Kidney epithelial cell (primary cell): ENCODE measurements around the gene DOCK10. TPM values are rescaled to one million over a fixed set of nuclear protein-coding genes. Genes with fewer than 3 reads are reported as not detected.
A peak's percentile ranks its signal among the peaks of the same experiment; 100 is the strongest.

Source experiments
- DNase-seq: peaks from one replicate; pipeline ENCODE4 v3.0.0-alpha.2; 2010; ENCODE audit warnings: low read depth
- H3K27me3 ChIP-seq: 2 replicates; pipeline ENCODE4 v1.6.0; 2011; ENCODE audit warnings: low read length; ENCODE audit not compliant: control insufficient read depth, insufficient read depth
- H3K36me3 ChIP-seq: 2 replicates; pipeline ENCODE4 v1.5.1; 2011; ENCODE audit warnings: low read length; ENCODE audit not compliant: control insufficient read depth, insufficient read depth
- H3K4me3 ChIP-seq: 2 replicates; pipeline ENCODE4 v1.5.1; 2011; ENCODE audit warnings: low read depth, mild to moderate bottlenecking, control low read depth, low read length
- CTCF ChIP-seq: IDR thresholded peaks from 2 replicates; pipeline ENCODE4 v1.5.1; 2011; ENCODE audit warnings: mild to moderate bottlenecking, moderate library complexity, low read length, control low read depth, inconsistent platforms; ENCODE audit not compliant: insufficient read depth, poor library complexity, severe bottlenecking
- total RNA-seq: library from RNA; depleted of rRNA; stranded (reverse); fragments of >200 nt; gene quantifications from 2 replicates; pipeline ENCODE4 v1.2.3, GENCODE V29; 2015

DOCK10 gene
- total RNA-seq, 1 donor from 2014 or later, result 5.0 TPM

DNA sequence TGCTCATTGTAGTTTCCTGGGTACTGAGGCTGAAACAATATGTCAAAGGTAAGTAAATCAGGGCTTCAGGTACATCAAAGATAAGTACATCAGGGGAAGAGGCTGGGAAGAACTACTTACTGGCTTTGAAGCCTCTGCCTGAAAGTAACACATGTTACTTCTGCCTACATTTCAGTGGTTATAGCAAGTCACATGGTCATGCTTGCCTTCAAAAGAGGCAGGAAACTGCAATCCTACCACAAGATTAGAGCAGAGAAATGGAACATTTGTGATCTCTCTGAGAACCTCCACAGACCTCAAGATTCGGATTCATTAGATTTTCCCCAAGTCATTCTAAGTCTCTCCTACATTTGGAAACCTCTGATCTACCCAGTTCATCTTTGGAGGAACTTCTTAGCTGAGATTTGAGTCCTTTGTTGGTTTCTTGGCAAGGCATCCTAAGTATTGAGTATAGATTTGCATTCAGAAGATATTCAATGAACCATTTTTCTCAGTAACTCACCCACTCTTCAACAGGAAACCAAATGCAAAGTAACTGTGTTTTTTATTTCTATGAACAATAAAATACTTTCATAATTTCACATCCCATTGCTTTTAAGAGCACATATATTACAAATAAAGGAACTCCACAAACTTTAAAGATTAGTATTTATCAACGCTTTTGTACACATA, 277.6 kb downstream of the DOCK10 start:
- no peak overlapping the region for H3K4me3 ChIP-seq
- TF ChIP-seq CTCF, result no peak
- H3K27me3 ChIP-seq, result no peaks in the 10 kb centered on the region
- peaks cover 2% of the 10 kb centered on the region for H3K36me3 ChIP-seq
- no peak for DNase-seq

GRCh38 chr2:224757934-224758548, 284.2 kb downstream of the DOCK10 start:
- Histone ChIP-seq H3K36me3 (no peaks in the 10 kb centered on the region), H3K4me3 (no peak overlapping the region), H3K27me3 (no peaks in the 10 kb centered on the region)
- DNase-seq, result no peak
- no peak for TF ChIP-seq CTCF

DNA sequence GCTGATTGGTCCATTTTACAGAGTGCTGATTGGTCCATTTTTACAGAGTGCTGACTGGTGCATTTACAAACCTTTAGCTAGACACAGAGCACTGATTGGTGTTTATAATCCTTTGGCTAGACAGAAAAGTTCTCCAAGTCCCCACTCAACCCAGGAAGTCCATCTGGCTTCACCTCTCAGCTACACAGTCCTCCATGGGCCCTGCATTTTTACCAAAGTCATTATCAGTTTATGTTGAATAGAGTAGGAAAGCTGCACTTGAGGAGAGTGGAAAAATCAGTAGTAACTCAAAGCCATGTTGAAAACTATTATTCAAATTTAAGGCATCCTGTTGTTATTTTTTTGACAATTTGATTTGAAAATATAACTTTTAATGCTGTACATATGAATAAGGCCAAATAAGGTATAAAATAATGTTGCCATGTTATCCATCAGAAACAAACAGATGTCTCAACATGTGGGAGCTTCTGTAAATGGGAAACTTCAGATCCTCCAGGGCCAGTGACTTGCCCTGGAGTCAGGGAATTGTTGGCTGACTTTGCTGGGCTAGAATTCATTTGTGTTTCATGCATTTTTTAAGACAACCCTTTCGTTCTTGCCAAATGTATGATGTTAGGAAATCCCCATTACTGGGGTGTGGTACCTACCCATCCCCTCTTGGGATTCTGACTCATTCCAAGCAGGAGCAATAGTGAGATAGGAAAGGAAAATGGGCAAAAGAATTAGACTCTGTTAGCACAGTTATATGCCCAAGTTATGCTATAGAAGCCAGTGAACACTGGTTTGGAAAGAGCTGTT, 288.3 kb downstream of the DOCK10 start:
- TF ChIP-seq CTCF, result no peak
- no peak for DNase-seq

GRCh38 chr2:224751996-224752698, 290.1 kb downstream of the DOCK10 start:
- Histone ChIP-seq H3K27me3 (no peaks in the 10 kb centered on the region), H3K36me3 (no peaks in the 10 kb centered on the region), H3K4me3 (no peak overlapping the region)
- no peak for TF ChIP-seq CTCF
- DNase-seq, result no peak

More for the DNA sequence above, 288.3 kb downstream of the DOCK10 start:
- no peaks in the 10 kb centered on the region for H3K27me3 ChIP-seq
- no peaks in the 10 kb centered on the region for H3K36me3 ChIP-seq
- no peak overlapping the region for H3K4me3 ChIP-seq

- H3K36me3 ChIP-seq, result no peaks in the 10 kb centered on the region
- peak; percentile 17 for TF ChIP-seq CTCF
- H3K4me3 ChIP-seq, result no peak overlapping the region
- no peaks in the 10 kb centered on the region for H3K27me3 ChIP-seq
- DNase-seq, result no peak
These were observed 293.1 kb downstream of the DOCK10 start for GRCh38 chr2:224749136-224749535.
